HPDE6-E6E7 (cell line): ENCODE measurements around the gene P3H2.
"Not testable (repeated sequence)": the region's sequence is repeated elsewhere in the genome, so short reads cannot be mapped to it uniquely, and the experiment has no call there.

Experiments used
- DNase-seq: peaks from one replicate; pipeline ENCODE4 v3.0.0; 2011; ENCODE audit warnings: missing footprints; ENCODE audit errors: extremely low spot score

Gene P3H2

DNA sequence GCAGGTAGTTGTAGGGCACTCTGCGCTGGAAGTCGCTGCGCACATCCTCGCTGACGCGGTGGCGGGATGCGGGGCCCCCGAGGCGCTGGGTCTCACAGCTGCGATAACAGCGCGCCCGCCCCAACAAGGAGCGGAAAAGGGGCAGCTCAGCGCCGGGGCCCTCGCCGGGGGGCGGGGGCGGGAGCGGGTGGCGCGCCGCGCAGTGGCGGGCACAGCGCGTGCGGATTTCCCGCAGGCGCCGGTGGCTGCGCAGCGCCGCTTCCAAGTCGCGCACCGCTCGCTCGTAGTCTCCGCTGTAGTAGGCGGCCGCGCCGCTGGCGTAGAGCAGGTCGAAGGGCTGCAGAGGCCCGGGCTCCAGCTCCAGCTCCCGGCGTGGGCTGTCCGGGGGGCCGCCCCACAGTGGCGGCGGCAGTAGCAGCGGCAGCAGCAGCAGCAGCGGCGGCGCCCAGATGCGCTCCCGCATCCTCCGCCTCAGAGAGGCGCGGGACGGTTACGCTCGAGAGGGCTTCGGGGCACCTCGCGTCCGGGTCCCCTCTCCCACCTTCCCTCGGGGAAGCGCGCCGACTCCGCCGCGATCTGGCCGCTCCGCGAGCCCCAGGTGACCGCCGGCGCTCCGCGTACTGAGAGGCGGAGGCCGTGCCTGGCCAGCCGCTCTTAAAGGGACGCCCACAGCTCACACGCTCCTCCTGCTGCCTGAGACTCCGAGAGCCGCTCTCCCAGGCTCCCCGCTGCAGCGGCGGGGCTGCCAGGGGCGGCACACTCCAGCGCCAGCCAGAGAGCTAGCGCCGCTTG lies at the start of gene P3H2:
Gene P3H2 (minus strand): TSS at position 629 of the 792 bp plus-strand sequence. CDS start 166 bp downstream, at position 463.
- peak; percentile 88 for DNase-seq

DNA sequence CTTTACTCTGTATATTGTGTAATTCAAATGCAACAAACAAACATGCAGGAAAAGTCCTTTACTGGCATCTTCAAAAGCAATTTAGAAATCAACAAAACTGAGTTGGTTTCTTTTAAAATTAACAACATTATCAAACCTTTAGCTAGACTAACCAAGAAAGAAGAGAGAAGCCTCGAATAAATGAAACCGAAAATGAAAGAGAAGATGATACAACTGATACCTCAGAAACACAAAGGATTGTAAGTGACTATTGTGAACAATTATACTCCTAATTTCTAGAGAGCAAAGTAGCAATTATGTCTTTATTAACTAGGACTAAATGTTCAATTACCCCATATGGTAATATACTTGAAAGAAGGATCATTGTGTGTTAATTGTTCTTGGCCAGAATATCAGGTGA lies 49.2 kb upstream of the P3H2 start:
- no peak for DNase-seq

GRCh38 chr3:190169243-190169642 lies 48.5 kb upstream of the P3H2 start:
- no peak for DNase-seq

DNA sequence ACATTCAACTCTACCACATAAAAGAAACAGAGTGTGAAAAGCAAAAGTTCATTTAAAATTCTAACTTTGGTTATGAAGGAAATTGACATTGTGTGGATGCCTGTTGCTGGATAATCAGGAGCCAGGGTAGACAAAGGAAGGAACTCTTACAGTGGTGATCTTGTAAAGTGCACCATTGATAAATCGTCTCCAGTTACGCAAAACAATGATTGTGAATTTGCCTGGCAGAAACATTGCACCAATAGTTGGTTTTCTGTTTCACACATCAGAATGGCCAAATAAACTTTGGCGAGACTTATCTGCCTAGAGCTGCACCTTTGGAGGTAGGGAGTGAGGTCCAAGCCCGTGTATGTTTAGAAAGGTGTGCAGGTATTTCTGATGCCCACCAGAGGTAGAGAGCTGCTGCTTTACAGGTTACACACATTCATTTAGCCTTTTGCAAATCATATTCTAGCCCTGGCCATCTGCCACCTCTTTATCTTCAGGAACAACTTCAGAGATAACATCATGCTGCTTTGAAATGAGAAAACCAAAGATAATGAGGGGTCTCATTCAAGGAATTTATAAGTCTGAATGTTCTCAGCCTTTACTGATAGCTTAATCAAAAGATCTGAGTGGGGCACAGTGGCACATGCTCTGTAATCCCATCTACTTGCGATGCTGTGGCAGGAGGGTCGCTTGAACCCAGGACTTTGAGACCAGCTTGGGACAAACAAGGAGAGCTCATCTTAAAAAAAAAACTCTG lies 47.4 kb upstream of the P3H2 start:
- DNase-seq = no peak

GRCh38 chr3:190166948-190167347 lies 46.3 kb upstream of the P3H2 start:
- DNase-seq = no peak

GRCh38 chr3:190165253-190165652 lies 44.6 kb upstream of the P3H2 start:
- DNase-seq = no peak

DNA sequence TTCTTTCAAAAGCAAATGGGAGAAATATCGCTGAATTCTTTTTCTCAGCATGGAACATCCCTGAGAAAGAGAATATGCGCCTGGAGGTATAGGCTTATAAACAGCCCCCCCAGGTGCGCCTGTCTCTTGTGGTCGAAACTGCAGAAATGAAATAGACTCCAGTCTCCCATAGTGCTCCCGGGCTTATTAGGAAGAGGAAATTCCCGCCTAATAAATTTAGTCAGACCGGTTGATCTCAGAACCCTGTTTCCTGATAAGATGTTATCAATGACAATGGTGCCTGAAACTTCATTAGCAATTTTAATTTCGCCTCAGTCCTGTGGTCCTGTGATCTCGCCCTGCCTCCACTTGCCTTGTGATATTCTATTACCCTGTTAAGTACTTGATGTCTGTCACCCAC lies 41.3 kb upstream of the P3H2 start:
- DNase-seq = not testable (repeated sequence)

DNA sequence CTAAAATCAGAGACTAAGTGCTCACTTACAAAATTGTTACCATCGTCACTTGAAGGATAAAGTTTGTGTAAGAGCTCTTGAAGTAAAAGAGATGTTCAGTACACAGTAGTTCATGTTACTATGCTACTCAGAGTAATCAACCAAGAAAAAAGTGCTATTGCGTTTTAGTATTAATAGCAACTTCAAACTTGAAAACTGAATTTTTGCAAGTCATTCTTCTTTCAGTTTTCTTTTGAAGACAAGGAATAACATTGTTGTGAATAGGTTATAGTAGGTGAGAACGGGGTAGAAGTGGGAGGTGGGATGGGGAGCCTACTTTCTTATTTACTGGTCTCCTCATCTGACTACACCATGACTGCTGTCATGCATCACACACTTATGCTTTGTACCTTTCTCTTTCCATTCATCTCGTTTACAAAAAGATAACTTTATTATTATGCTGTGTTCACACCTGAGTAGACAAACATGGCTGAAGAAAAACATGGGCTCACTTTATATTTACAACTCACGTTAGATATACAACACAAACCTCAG lies 39.3 kb upstream of the P3H2 start:
- no peak for DNase-seq

DNA sequence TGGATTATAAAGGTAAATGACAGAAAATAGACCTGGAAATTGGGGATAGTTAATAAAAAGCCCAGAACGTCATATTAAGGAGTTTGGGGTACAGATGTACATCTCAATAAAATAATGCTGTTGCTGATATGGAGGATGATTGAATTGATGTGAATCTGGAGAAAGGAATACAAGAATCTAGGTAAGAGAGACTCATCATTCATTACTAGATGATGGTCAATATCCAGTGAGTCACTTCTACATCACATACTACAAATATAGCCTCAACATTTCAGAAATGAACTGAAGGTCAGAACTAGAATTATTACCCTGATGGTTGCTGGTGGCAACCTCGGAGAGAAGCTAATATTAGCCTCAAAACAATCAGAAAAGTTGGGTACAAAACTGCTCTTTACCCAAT lies 37.6 kb upstream of the P3H2 start:
- no peak for DNase-seq

DNA sequence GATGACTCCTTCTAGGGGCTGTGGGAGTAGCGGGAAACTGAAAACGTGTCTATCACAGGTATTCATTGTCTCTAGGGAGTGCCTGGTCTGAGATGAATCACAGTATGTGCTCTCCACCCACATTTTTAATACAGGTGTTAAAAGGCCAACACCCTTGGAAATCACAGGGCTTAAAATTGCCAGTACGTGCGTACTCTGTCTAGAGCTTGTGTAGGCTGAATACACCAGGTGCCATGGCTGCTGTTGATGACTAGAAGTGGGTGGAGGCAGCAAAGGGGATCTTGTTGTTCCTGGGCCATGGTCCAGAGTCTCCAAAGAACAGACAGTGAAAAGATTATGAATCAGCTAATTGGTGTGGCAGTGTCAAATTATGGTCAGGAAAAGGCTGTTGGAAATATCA lies 35.1 kb upstream of the P3H2 start:
- DNase-seq = peak; percentile 91

DNA sequence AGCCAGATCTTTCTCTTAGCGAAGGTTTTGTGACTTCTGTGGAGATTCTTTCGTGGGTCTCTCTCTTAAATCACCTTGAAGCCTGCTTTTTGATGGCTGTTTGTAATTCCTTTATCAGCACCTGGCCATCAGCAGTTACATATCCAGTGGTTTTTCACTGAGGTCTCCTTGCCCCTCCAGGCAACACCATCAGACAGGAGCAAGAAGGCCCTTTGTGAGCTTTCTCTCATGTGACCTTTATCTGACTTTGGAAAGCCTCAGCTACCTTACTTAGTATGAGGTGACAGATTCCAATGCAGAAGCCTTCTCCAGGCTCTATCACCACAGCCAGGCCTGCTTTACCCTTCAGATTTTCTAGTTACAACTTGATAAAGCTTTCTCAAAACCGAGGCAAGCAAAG lies 30.0 kb upstream of the P3H2 start:
- DNase-seq = no peak

DNA sequence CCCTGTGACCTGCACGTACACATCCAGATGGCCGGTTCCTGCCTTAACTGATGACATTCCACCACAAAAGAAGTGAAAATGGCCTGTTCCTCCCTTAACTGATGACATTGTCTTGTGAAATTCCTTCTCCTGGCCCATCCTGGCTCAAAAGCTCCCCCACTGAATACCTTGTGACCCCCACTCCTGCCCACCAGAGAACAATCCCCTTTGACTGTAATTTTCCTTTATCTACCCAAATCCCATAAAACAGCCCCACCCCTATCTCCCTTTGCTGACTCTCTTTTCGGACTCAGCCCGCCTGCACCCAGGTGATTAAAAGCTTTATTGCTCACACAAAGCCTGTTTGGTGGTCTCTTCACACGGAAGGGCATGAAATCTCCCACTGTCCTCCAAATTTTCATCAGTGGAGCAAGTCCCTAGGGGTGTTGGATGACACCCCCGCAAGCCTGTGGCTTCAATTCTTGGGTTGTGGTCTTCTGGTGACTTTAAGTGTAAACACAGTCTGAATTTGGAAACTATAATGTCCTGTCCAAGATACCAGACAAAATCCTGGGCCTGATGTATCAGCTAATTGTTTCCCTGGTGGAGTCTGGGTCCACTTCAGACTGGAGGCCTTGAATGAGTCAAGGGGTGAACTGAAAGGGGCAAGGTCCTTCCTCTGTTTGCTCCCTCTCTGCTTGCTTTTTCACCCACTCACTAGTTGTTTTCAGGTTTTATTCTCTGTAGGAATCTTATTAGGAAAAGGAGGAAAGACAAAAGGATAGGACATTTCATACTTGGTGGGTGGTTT lies 29.3 kb upstream of the P3H2 start:
- DNase-seq = not testable (repeated sequence)

- DNase-seq = not testable (repeated sequence)
These were observed 24.1 kb upstream of the P3H2 start for GRCh38 chr3:190144793-190145192.

- DNase-seq = no peak
These were observed 21.3 kb upstream of the P3H2 start for GRCh38 chr3:190142041-190142440.

DNA sequence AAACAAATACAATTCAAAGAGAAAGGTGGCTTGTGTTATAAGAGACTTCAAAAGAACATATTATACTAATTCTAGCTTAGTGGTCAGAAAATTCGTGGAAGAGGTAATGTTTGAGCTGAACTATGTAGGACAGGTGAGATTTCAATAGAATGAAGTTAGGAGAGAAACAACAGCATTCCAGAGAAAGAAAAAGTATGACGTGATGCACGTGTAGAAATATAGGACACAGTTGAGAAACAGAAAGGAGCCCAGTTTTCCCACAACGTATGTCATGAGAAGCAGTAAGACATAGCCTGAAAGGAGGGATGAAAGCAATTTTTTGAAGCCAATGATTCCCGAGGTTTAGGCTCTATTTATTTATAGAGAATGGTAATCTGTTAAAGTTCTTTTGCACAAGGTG lies 18.7 kb upstream of the P3H2 start:
- no peak for DNase-seq

GRCh38 chr3:190132371-190132770 lies 11.7 kb upstream of the P3H2 start:
- DNase-seq = no peak

- DNase-seq = peak; percentile 57
These were observed 10.6 kb upstream of the P3H2 start for GRCh38 chr3:190131329-190131728.

GRCh38 chr3:190130696-190131095 lies 10.0 kb upstream of the P3H2 start:
- DNase-seq = no peak

DNA sequence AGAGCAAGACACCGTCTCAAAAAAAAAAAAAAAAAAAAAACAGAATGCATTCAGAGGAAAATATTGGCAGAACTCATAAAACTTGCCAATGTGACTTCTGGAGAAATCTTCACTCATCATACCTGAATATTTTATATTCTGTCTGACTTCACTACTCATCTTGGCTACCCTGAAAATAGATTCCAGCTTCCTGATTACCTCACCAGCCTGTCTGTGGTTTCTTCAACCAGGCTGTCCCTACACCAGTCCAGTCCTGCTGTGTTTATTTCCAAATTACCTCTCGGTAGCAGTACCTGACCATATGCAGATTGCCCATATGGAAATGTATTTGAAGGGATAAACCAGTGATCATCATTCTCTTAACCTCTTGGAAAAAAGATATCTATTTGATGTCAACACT lies 9.3 kb upstream of the P3H2 start:
- no peak for DNase-seq

GRCh38 chr3:190127797-190128196 lies 7.1 kb upstream of the P3H2 start:
- DNase-seq = no peak

DNA sequence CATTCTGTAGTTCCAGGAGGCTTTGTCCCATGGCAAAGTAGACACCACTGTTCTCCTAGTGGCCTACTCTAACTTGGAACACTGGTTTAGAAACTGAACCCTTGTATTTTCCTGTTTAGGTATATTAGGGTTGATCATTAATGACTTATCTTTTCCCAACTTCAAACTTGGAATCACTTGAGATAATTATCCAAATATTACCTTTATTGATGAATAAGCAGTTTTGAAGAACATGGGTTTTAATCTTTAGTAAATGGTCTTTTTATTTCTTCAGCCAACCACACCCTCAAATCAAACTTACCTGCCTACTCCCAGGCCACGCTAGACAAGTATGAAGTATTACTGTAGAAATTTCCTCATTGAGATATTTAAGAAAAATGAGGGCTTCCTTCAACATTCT lies 6.5 kb upstream of the P3H2 start:
- no peak for DNase-seq

DNA sequence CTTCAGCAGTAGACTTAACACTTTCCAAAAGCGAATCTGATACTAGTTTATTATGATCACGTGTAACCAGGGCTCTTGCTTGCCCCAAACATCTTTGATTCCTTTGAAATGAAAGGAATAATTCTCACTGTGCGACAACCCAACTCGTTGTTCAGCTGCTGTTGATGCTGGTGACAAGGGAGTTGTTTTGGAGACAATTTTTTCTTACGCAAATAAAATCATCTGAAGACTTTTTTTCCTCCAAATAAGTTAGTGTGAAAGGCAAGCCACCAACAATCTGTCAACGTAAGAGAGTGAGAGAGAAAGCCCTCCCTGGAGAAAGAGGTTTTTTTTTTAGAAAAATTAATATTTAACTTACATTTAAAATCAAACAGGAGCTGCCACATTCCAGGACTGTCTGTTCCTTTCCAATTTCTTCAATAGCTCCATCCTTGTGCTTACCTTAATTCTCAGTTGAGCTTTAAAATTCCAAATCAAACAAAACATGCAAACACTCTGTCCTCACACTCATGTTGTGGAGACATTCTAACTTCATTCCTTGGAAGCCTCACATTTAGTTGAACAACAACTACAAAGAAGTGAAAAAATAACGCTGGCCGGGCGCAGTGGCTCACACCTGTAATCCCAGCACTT lies 4.9 kb upstream of the P3H2 start:
- no peak for DNase-seq
